Inflammatory macrophage treated with lipopolysaccharide for 4 hours (primary cell): Measurements from ENCODE around the gene METTL21C.
A peak's percentile ranks its signal among the peaks of the same experiment; 100 is the strongest.

Experiments
- DNase-seq: peaks from one replicate; pipeline ENCODE4 v3.0.0-alpha.2; 2020

The METTL21C gene

DNA sequence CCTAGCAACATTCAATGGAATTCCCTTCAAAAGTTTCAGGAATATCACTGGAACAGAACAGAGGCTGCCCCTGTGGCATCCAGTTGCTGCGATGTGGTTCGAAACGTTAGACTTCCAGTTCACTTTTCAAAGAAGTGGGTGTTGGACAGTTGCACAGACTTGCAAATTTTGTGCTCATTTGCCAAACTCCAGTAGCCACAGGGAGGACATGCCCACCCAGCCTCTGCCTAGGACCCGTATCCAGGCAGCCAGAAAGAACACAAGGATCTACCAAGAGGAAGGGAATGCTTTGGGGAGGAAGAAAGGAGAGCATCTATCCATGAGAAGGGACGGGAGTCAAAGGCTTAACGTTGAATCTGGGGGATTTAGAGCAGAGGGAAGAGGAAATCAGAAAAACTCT is at the start of gene METTL21C:
TSS of gene METTL21C (minus strand) at position 108 of the 400 bp plus-strand sequence. CDS start 546 bp downstream, outside the sequence.
- no peak for DNase-seq

DNA sequence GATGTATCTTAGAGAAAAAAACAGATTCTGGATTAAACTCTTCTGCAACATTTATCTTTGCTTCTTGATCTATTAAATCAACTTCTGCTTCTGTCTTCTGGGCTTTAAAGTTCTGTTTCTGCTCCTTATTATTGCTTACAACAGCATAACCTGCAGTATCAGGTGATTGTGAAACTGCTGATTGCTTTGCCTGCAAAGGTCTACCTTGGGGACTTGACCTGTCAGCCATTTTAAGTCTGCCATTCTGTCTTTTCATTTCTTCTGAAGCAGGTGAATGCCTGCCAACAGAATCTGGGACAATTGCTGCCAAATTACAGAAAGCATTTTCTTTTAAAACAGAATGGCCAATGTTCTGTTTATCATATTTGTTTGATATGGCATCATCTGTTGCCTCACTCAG is 47.7 kb upstream of the METTL21C start:
- DNase-seq: no peak

DNA sequence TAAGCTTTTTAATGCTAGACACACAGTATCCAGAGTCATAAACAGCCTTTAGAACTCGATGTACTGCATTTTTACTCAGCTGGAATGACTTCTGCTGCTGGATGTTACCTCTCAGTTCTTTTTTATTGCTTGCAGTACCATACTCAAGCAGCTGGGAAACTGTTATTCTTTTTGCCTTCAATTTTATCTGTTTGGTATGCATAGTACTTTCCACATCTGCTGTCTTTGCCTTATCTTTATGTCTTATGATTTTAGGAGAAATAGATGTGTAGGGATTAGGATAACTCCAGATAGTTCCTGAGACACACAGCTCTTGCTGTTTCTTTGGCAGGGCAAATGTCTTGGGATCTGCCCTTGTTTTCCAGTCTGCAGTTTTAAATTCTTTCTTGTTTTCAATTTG is 47.3 kb upstream of the METTL21C start:
- no peak for DNase-seq

DNA sequence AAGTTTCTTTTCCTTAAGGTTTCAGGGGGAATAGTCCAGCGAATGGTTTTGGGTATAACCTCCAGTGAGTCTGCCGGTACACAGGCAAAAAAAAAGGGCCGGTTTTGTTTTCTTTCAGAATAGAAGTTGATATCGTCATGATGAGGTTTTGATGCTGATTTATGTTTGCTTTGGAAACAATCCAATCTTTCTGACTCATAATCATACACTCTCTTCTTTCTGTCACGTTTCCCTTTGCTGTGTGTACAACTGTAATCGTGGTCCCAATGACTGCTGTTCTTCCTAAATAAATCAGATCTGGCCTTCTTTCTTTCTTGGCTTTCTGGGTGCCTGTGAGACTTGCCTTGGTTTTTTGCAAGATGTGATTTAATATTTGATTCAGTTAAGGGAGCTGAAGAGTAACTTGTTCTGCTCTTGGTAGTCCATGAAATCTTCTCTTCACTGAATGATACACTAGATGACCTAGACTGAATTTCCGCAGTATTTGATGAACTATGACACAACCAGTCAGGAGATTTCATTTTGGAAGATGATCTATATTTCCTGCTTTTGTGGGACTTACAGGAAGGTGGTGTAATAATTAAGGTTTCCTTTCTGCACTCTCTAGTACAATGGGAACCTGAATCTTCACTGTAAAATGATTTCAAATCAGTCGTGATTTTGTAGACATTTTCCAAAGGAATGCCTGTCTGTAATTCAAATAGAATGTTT is 34.9 kb upstream of the METTL21C start:
- DNase-seq: peak; percentile 70

DNA sequence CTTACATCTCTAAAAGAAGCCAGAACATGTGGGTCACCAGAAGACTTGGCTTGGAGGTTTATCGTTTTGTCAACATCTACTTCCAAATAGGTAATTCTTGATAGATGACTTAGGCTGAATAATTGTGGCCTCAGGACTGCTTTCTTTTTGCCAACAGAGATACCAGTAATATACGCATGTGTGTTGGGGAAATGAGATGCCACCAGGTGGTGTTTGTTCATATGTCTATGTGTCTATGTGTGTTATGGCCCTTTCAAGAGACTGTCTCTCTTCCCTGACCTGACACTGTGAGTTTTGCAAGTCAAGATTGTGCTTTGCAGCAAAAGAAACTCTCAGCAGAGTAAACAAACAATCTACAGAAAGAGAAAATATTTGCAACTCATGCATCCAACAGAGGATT is 31.6 kb upstream of the METTL21C start:
- no peak for DNase-seq

DNA sequence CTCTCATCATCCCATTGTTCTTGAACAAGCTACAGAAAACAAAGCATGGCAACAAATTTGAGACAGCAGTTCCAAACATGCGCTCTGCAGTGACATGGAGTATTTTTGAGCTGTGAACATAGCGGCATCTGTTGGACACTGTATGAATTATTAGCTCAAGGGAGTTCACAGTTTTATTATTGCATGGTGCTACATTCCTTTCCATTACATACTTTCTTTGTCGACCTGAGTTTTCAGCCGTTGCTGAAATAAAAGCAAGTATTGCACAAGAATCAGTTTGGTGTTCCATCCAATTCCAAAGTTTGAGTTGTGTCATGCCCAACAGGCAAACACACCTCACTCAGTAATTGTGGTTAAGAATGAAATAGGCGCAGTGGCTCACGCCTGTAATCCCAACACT is 30.1 kb upstream of the METTL21C start:
- peak; percentile 7 for DNase-seq

DNA sequence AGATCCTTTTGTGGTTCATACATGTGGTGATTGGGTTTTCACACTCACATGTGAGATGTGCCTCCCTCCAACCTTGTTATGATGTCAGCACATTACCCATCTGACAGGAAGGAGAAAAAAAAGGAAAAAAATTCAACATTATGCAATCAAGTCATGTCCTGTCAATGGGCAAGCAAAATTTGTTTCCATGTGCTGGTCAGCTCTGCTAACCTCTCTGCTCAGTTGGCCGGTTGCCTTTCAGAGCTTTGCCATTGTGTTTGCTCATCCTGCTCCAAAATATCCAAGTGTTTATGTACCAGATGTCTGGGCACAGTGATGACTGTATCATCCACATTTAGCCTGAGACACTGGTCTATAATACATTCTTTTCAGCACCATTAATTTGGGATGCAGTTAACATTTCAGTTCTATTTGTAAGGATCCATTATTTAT is 27.0 kb upstream of the METTL21C start:
- peak; percentile 44 for DNase-seq

DNA sequence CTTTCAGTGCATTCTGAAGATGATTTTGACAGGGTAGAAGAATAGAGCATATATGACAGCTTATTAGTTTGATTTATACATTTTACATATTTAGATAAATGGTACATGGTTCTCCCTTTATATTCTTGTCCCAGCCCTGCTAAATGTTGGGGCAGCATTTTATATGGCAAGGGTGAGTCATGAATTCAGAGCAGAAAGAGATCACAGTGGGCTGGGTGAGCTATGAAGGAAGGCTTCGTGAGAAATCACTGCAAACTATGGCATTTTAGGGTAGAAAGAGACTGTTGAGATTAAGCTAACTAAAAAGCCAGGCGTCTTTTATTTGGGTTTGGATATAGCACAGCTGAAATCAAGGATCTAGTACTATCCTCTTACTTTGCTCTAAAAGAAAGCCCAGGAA is 23.9 kb upstream of the METTL21C start:
- no peak for DNase-seq

DNA sequence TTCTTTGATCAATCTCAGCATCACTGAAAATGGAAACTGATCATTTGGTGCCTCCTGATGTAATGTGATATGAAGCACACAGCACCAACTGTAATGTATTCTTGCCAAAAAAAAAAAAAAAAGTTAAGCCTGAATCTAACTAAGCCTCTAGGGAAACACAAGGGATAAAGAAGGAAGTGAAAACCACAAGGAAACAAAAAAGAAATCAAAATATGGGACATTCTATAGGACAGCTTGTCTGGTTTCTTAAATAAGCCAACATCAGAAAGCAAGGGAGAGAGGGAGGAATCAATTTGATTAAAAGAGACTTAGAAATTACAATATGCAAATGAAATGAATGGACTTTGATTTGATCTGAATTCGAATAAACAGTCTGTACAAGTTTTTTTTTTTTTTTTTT is 20.6 kb upstream of the METTL21C start:
- DNase-seq: no peak

DNA sequence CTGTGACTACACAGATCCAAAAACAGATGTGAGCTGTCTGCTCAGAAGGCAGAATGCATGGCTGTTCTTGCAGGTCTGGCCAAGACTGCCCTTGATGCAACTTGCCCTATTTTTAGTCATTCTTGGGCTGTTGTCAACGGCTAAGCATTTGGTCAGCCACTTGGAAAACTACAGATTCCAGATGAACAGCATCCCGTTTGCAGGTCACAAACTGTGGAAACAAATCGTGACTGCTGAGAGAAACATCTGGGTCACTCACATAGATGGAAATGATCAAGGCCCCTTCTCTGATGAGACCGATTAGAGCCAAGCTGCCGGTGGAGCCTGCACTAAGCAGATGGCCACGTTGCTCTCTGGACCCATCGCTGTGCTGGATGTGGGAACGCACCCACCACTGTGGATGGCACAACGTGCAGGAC is 15.4 kb upstream of the METTL21C start:
- no peak for DNase-seq

DNA sequence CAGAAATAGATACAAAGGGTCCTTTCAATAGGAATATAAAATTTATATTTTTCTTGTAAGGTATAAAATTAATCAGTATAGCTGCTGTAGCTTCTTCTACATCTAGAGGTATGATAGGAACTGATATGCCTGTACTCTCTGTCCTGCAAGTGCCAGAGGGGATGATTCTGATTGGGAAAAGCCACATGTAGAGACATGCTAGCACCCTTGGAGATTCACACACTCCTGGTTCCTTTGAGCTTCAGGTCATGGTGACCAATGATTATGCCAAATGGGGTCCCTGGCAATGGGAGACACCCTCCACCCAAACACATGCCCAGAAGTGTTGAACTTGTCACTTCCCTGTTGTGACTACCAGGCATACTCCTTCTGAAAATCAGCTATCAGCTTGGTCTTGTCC is 14.7 kb upstream of the METTL21C start:
- DNase-seq: no peak

DNA sequence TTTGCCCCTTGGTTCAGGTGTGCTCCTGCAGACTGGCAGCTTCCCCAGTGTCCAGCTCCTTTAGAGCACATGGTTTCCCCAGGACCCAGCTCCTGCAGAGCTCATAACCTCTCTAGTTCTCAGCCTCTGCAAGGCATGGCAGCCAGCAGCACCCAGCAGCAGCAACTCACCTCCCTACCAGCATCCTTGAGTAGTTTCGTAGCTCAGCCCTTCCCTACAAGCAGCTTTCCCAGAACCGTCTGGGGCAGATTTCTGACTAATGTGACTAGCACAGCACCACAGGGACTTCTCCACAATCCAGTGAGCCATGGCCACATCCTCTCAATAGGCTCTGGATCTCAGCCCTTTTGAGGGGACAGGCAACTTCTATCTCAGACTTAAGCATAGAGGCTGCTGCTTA is 14.1 kb upstream of the METTL21C start:
- no peak for DNase-seq

DNA sequence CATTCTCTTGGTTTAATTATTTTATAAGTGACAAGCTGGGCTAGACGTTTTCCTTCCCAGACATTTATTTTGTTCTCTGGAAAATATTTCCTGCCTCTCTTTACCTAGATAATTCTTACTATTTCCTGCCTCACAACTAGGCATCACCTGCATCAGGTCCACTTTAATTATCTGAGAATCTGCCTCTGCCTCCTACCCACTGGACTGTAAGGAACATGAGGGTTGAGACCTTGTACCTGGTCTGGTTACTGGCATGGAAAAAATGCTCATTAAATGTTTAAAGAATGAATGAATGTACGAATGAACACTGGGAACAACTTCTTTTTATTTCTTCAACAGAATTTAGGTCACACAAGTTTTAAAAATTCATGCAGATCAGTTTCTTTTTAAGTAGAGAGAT is 13.4 kb upstream of the METTL21C start:
- DNase-seq: no peak

DNA sequence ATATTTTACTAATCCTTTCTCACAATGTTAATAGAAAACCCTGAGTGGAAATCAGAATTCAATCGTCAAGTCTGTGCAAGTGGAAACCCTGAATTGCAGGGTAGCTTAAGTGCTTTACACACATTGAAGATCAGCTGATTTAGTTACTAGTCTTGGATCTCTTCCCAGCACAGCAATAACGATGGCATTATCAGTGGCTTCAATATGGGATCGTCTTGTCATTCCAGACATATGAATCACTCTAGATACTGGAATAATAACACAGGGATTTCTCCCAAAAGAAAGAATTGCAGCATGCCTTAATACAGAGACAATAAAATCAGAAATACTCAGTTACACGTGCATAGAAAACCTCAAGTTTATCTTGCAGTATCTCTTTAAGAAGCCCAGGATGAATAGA is 12.6 kb upstream of the METTL21C start:
- DNase-seq: no peak

DNA sequence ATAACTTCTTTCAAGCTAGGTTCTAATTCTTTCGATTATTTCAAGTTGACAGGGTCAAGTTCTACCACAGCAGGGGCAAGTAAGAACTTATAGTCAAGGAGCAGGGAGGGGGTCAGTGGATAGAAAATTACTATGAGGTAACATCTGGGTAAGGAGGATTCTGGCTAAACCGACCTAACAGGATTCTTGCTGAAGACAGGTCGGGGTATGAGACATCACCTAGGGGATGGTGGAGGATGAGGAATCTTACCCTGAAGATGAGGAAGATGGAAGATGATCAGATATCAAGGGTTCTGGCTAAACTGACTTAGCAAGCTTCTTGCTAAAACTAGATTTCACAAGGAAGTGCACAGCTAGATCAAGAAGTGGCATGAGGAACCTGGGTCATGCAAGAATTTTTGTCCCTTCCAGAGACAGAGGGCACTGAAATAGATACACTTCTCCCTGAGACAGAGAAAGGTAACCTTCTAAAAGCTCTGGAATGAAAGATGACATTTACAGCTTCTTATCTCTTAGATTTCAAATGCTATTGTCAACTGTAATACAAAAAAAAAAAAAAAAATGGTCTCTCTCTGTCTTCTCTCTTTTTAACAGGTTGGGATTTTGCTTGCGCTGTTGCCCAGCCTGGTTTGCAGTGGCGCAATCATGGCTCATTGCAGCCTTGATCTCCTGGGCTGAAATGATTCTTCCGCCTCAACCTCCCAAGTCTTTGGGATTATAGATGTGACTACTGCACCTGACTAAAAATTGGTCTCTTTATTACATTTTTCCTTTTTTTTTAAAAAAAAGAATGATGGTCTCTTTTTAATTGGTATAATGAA is 9.6 kb upstream of the METTL21C start:
- DNase-seq: no peak

DNA sequence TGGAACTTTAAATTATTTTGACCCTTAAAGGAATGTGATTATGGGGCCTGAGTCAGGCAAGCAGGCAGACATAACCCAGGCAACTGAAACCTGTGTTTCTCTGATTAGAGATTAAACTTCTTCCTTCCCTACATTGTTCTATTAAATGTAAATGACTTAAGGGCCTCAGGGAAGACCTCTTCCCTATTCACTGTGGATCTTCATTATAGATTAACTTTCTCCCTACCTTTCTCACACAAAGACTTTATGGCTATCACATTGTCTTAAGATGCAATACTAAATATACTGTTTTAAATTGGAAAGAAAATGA is 8.8 kb upstream of the METTL21C start:
- DNase-seq: no peak

DNA sequence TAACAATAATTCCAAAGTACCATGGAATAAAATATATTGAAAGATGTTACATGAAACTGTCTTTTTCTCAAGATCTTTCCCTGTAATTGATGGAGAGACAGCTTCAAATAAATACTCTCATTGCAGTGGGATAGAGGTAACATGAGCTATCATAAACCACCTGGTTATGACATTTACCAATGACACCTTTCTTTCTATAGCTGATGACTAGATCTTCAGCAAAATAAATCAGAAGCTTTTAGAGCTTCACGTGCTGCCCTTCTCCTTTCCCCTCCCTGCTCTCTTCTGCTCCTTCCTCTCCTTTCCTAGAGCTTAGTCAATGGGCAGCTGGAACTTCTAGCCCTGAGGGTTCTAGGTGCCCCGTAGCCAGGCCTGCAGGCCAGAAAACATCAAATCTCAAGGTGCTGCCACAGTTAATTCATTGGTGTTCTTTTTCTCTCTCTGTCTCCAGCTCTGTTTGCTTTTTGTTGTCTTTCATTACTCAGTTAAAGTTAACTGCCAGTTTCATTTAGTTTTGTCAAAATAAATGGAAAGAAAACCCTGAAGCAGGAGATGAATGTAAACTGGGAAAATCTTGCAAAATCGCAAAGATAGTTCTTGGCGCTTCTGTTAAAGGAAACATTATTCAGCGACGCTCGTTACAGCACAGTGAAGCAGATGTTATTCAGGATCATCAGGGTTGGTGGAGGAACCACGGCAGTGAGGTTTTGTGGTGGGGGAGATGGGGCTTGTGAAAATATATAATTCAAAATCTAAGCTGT is 8.3 kb upstream of the METTL21C start:
- DNase-seq: no peak

DNA sequence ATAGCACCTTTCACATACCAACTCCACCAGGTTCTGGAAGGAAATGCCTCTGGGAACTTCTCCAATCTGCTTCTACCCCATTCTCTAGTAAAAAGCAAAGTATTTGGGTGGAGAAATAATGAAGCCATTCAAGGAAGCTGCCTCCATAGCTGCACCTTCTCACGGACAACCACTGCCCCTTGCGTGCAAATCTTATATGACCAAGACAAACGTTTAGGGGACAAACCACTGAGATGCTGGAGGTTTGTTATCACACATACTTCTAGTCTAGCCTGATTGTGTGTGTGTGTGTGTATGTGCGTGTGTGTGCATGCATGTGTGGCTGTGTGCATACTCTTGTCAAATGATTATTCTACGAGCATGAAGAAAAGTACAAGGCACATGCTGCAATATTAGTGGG is 6.5 kb upstream of the METTL21C start:
- no peak for DNase-seq

DNA sequence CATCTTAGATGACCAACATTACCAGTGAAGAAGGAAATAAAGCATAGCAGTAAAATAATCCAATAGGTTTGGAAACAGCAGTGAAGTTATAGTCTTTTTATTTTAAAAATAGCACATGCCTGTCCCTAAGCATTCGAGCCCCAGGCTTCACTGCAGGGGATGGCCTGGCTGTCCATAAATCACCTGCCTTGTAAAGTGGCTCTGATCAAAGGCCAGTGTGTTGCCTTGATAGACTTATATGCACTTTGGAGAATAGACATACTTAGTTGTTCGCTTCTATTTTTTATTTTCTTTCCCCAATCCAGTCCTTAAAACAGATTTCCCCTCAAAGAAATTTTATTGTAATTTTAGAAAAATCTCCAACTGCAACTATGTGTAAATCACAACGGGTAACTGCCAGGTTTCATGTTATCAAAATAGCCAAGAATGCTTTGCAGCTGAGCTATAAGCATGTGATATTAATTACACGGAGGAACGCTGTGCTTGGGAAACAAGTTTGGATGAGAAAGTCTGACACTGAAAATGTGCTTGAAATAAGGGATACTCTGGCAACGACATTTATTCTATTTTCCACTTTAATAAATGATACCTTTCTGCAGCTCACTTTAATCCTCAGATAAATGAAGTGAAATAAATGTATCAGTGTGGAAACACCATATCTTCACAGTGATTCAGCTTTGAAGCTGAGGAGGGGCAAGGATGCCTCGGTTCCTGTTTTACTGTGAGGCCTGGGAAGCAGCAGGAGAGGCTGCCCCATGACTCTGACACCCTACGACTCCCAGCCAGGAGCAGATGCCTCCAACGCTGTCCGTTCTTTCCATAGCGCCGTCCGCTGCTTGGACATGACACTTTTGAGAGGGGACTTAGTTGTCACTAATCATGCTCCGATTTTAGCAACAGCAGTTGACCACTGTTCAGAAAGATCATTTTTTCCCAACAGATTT is 5.5 kb upstream of the METTL21C start:
- DNase-seq: no peak

DNA sequence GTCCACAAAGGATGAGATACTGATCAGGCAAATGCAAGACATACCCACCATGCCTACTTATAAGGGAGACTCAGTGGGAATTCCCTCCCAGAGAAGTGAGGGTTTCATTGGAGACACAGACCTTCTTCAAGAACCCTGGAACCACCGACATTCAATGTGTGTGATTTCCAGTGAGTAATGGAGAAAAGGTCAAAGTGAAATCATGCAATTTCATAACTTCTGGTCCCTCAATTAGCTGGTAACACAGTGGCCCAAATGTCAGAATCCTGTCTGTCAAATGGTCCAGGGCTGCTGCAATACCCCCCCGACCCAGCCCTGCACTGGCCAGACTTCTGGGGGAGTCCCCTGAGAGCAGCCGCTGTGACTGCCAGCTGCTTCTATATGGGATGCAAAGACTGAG is 4.7 kb upstream of the METTL21C start:
- peak; percentile 61 for DNase-seq

DNA sequence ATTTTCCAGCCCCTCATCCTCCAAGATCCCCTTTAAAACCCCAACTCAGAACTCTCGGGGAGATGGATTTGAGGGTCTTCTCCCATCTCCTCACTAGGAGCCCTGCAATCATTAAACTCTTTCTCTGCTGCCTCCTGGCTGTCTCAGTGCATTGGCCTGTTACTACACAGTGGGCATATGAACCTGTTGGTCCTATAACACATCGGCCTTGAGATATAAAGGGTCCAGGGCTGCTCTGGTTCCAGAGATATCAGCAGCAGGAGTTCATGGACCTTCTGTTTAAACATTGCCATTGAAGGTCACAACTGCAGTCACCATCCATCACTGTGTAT is 3.8 kb upstream of the METTL21C start:
- DNase-seq: no peak

DNA sequence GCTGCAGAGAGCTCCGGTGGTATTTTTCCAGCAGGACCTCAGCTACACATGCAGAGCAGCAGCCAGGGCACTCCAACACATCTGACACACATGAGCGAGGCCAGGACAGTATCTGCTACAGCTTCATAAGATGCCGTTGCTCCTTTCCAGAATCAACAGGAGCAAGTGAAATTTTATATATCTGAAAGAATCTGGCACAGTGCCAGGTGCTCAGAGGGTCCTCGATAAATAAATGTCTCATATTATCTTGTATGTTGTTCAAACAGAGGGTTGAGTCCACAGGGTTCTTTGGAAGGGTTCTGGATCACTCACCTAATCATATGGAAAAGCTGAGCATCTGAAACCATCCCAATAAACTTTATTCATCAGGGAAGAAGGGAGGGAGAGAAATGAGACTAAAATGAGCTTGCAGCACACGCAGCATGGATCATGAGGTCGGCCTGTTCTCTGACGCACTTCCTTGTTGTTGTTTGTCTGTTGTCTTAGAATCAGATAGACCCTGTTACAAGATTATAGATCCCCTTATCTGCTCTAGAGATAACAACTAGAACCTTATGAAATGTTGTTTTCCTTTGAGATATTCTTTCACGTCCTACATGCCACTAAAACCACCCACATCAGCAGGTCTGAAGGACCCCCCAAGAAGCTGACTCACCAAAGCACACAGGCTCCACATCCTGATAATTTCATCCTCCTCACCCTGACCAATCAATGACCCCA is 3.2 kb upstream of the METTL21C start:
- DNase-seq: no peak
